HEK293 (cell line): ENCODE measurements around the gene EIPR1.

Source experiments
- CTCF ChIA-PET: fragments of 350-600 bp; formaldehyde crosslinking; extraction: SDS; loops from one replicate; lab custom pipeline; 2021; ENCODE audit warnings: antibody characterized with exemption; lab: Yijun Ruan, JAX
- POLR2A ChIA-PET: fragments of 300-600 bp; formaldehyde crosslinking; extraction: SDS; loops from one replicate; lab custom pipeline; 2020; ENCODE audit warnings: antibody characterized with exemption, inconsistent platforms; lab: Yijun Ruan, JAX
- H3K27ac ChIP-seq: fragments of 200-500 bp; sonication (Bioruptor generic); 2 replicates; pipeline ENCODE4 v1.5.1; 2014; ENCODE audit warnings: low read depth, low read length, control low read depth, inconsistent platforms; ENCODE audit errors: extremely low read depth
- H3K36me3 ChIP-seq, 2 experiments: fragments of 200-500 bp in 1 of 2; sonication (Bioruptor generic) in 1 of 2; 1 replicate in 1 of 2; 2 replicates in 1 of 2; pipeline ENCODE4 v1.5.1; 2014 to 2017; ENCODE audit warnings: inconsistent platforms in 2 of 2, low read length in 2 of 2; ENCODE audit not compliant: control insufficient read depth in 2 of 2, insufficient read depth in 1 of 2
- H3K4me1 ChIP-seq: fragments of 200-500 bp; sonication (Bioruptor generic); 2 replicates; pipeline ENCODE4 v1.5.1; 2014; ENCODE audit warnings: mild to moderate bottlenecking, low read length, inconsistent platforms; ENCODE audit not compliant: control insufficient read depth, insufficient read depth
- H3K4me3 ChIP-seq: 2 replicates; pipeline ENCODE4 v1.5.1; 2011; ENCODE audit warnings: low read depth, mild to moderate bottlenecking, control low read depth, low read length, moderate library complexity
- H3K9me3 ChIP-seq: fragments of 200-500 bp; sonication (Bioruptor generic); 2 replicates; pipeline ENCODE4 v1.5.1; 2014; ENCODE audit warnings: low read depth, low read length, inconsistent platforms; ENCODE audit not compliant: control insufficient read depth, insufficient read depth
- HOXC10 ChIP-seq: sonication (generic); formaldehyde crosslinking; IDR thresholded peaks from 2 replicates; pipeline ENCODE4 v1.8.1; 2023; ENCODE audit warnings: mild to moderate bottlenecking, missing genetic modification reagents
- KLF1 ChIP-seq: fragments of 450-650 bp; formaldehyde crosslinking; IDR thresholded peaks from 2 replicates; pipeline ENCODE4 v1.5.1; 2016; ENCODE audit warnings: missing biosample characterization, missing genetic modification characterization
- SALL2 ChIP-seq: fragments of 450-650 bp; formaldehyde crosslinking; IDR thresholded peaks from 2 replicates; pipeline ENCODE4 v1.5.0; 2017; ENCODE audit warnings: missing biosample characterization, mild to moderate bottlenecking, missing genetic modification characterization, borderline replicate concordance
- SETDB1 ChIP-seq: IDR thresholded peaks from one replicate; pipeline ENCODE4 v1.6.1; 2017; ENCODE audit warnings: mild to moderate bottlenecking, low read length, moderate library complexity, mixed read lengths; ENCODE audit not compliant: insufficient read length
- YY1 ChIP-seq: fragments of 450-650 bp; formaldehyde crosslinking; IDR thresholded peaks from 2 replicates; pipeline ENCODE4 v1.5.1; 2018; ENCODE audit warnings: missing biosample characterization, missing genetic modification characterization
- ZNF112 ChIP-seq: fragments of 450-650 bp; formaldehyde crosslinking; IDR thresholded peaks from 2 replicates; pipeline ENCODE4 v1.5.0; 2017; ENCODE audit warnings: missing biosample characterization, missing genetic modification characterization
- ZNF169 ChIP-seq: fragments of 450-650 bp; formaldehyde crosslinking; IDR thresholded peaks from 2 replicates; pipeline ENCODE4 v1.5.1; 2016; ENCODE audit warnings: missing biosample characterization, missing genetic modification characterization
- ZNF19 ChIP-seq: fragments of 450-650 bp; formaldehyde crosslinking; IDR thresholded peaks from 2 replicates; pipeline ENCODE4; 2016; ENCODE audit warnings: missing biosample characterization, missing genetic modification characterization, low read depth
- ZNF202 ChIP-seq: fragments of 450-650 bp; formaldehyde crosslinking; IDR thresholded peaks from 2 replicates; pipeline ENCODE4 v1.5.1; 2016; ENCODE audit warnings: missing biosample characterization, missing genetic modification characterization, borderline replicate concordance
- ZNF354C ChIP-seq: fragments of 450-650 bp; formaldehyde crosslinking; IDR thresholded peaks from 2 replicates; pipeline ENCODE4 v1.5.1; 2016; ENCODE audit warnings: missing biosample characterization, missing genetic modification characterization, low read depth, borderline replicate concordance
- ZNF423 ChIP-seq: fragments of 450-650 bp; formaldehyde crosslinking; IDR thresholded peaks from 2 replicates; pipeline ENCODE4 v1.5.1; 2016; ENCODE audit warnings: missing biosample characterization, missing genetic modification characterization
- ZNF548 ChIP-seq: fragments of 450-650 bp; formaldehyde crosslinking; IDR thresholded peaks from 2 replicates; pipeline ENCODE4 v1.5.1; 2016; ENCODE audit warnings: missing biosample characterization, missing genetic modification characterization
- ZNF791 ChIP-seq: fragments of 450-650 bp; formaldehyde crosslinking; IDR thresholded peaks from 2 replicates; pipeline ENCODE4 v1.5.1; 2016; ENCODE audit warnings: missing biosample characterization, missing genetic modification characterization
- TF ChIP-seq, protein P1 (sequence below): fragments of 450-650 bp; IDR thresholded peaks from 2 replicates; pipeline ENCODE4 v1.5.1; 2018; ENCODE audit warnings: missing biosample characterization, mild to moderate bottlenecking, missing genetic modification characterization
- TF ChIP-seq, protein P2 (sequence below): sonication (generic); formaldehyde crosslinking; IDR thresholded peaks from 2 replicates; pipeline ENCODE4 v1.8.1; 2022; ENCODE audit warnings: mild to moderate bottlenecking, moderate library complexity, missing genetic modification reagents
- TF ChIP-seq, protein P3 (sequence below): fragments of 450-650 bp; formaldehyde crosslinking; conservative IDR thresholded peaks from 2 replicates; pipeline ENCODE4 v1.5.1; 2016; ENCODE audit warnings: low read depth, missing biosample characterization, missing genetic modification characterization
- TF ChIP-seq, protein P4 (sequence below): fragments of 450-650 bp; formaldehyde crosslinking; IDR thresholded peaks from 2 replicates; pipeline ENCODE4 v1.5.1; 2016; ENCODE audit warnings: missing biosample characterization, missing genetic modification characterization

EIPR1 gene

DNA sequence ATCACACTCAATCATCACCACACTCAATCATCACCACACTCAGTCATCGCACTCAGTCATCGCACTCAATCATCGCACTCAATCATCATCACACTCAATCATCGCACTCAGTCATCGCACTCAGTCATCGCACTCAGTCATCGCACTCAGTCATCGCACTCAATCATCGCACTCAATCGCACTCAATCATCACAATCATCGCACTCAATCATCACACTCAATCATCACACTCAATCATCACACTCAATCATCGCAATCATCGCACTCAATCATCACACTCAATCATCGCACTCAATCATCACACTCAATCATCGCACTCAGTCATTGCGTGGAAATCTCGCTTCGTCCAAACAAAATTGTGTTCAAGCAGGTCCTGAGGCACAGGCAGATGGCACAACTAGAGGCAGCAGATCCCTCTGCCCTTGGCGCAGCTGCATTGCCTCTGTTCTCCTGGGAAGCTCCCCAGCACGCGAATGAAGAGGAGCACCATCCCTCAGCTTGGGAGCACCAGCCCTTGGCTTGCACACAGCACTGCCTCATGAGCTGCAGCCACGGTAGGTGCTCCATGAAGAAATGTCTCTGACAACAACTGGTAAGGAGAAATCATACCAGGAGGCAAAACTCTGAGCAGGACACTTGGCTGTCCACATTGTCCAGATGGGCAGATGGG is 108.1 kb downstream of the EIPR1 start (continued):
- TF ChIP-seq, protein P1, sequence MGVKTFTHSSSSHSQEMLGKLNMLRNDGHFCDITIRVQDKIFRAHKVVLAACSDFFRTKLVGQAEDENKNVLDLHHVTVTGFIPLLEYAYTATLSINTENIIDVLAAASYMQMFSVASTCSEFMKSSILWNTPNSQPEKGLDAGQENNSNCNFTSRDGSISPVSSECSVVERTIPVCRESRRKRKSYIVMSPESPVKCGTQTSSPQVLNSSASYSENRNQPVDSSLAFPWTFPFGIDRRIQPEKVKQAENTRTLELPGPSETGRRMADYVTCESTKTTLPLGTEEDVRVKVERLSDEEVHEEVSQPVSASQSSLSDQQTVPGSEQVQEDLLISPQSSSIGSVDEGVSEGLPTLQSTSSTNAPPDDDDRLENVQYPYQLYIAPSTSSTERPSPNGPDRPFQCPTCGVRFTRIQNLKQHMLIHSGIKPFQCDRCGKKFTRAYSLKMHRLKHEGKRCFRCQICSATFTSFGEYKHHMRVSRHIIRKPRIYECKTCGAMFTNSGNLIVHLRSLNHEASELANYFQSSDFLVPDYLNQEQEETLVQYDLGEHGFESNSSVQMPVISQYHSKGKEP (tag by site-specific recombination): no peak
- peak; percentile 35 for TF ChIP-seq SETDB1
- TF ChIP-seq, protein P2, sequence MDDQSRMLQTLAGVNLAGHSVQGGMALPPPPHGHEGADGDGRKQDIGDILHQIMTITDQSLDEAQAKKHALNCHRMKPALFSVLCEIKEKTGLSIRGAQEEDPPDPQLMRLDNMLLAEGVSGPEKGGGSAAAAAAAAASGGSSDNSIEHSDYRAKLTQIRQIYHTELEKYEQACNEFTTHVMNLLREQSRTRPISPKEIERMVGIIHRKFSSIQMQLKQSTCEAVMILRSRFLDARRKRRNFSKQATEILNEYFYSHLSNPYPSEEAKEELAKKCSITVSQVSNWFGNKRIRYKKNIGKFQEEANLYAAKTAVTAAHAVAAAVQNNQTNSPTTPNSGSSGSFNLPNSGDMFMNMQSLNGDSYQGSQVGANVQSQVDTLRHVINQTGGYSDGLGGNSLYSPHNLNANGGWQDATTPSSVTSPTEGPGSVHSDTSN (CRISPR knock-in tag): no peak
- TF ChIP-seq ZNF354C (tag by site-specific recombination): no peak
- TF ChIP-seq, all 188 proteins: peak for 3

DNA sequence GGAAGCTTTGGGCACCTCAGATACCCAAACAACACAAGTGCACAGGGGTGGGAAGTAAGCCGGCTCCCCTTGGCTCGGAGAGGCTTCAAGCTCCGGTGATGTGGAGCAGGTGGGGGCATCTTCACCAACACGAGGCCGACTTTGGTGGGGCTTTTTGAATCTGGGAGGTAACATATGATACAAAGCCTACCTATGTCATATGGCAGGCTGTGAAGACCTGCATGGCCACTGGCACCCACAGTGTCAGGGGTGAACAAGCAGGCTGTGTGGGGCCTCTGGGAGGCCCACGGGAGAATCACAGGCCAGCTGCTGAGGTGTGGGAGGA is 109.0 kb downstream of the EIPR1 start:
- TF ChIP-seq, protein P3, sequence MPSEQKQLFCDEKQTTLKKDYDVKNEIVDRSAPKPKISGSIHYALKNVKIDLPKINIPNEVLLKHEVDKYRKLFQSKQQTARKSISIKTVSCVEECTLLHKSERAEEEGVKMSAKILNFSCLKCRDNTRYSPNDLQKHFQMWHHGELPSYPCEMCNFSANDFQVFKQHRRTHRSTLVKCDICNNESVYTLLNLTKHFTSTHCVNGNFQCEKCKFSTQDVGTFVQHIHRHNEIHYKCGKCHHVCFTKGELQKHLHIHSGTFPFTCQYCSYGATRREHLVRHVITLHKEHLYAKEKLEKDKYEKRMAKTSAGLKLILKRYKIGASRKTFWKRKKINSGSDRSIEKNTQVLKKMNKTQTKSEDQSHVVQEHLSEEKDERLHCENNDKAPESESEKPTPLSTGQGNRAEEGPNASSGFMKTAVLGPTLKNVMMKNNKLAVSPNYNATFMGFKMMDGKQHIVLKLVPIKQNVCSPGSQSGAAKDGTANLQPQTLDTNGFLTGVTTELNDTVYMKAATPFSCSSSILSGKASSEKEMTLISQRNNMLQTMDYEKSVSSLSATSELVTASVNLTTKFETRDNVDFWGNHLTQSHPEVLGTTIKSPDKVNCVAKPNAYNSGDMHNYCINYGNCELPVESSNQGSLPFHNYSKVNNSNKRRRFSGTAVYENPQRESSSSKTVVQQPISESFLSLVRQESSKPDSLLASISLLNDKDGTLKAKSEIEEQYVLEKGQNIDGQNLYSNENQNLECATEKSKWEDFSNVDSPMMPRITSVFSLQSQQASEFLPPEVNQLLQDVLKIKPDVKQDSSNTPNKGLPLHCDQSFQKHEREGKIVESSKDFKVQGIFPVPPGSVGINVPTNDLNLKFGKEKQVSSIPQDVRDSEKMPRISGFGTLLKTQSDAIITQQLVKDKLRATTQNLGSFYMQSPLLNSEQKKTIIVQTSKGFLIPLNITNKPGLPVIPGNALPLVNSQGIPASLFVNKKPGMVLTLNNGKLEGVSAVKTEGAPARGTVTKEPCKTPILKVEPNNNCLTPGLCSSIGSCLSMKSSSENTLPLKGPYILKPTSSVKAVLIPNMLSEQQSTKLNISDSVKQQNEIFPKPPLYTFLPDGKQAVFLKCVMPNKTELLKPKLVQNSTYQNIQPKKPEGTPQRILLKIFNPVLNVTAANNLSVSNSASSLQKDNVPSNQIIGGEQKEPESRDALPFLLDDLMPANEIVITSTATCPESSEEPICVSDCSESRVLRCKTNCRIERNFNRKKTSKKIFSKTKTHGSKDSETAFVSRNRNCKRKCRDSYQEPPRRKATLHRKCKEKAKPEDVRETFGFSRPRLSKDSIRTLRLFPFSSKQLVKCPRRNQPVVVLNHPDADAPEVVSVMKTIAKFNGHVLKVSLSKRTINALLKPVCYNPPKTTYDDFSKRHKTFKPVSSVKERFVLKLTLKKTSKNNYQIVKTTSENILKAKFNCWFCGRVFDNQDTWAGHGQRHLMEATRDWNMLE (tag by site-specific recombination): no peak
- TF ChIP-seq ZNF202 (tag by site-specific recombination) (no peak), ZNF169 (no peak), ZNF548 (tag by site-specific recombination) (no peak), ZNF19 (tag by site-specific recombination) (no peak), KLF1 (tag by site-specific recombination) (no peak), HOXC10 (CRISPR knock-in tag) (no peak), ZNF354C (tag by site-specific recombination) (no peak), ZNF791 (tag by site-specific recombination) (no peak), YY1 (no peak), ZNF112 (tag by site-specific recombination) (no peak), ZNF423 (tag by site-specific recombination) (no peak), SALL2 (no peak)
- TF ChIP-seq, protein P4, sequence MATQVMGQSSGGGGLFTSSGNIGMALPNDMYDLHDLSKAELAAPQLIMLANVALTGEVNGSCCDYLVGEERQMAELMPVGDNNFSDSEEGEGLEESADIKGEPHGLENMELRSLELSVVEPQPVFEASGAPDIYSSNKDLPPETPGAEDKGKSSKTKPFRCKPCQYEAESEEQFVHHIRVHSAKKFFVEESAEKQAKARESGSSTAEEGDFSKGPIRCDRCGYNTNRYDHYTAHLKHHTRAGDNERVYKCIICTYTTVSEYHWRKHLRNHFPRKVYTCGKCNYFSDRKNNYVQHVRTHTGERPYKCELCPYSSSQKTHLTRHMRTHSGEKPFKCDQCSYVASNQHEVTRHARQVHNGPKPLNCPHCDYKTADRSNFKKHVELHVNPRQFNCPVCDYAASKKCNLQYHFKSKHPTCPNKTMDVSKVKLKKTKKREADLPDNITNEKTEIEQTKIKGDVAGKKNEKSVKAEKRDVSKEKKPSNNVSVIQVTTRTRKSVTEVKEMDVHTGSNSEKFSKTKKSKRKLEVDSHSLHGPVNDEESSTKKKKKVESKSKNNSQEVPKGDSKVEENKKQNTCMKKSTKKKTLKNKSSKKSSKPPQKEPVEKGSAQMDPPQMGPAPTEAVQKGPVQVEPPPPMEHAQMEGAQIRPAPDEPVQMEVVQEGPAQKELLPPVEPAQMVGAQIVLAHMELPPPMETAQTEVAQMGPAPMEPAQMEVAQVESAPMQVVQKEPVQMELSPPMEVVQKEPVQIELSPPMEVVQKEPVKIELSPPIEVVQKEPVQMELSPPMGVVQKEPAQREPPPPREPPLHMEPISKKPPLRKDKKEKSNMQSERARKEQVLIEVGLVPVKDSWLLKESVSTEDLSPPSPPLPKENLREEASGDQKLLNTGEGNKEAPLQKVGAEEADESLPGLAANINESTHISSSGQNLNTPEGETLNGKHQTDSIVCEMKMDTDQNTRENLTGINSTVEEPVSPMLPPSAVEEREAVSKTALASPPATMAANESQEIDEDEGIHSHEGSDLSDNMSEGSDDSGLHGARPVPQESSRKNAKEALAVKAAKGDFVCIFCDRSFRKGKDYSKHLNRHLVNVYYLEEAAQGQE: no peak
- TF ChIP-seq, all 188 proteins: peak for 0
- no peaks in the 10 kb centered on the region for H3K4me1 ChIP-seq
- H3K4me3 ChIP-seq: no peak overlapping the region
- no peaks in the 10 kb centered on the region for H3K9me3 ChIP-seq
- H3K36me3 ChIP-seq: no peaks in the 10 kb centered on the region
- peak overlapping the region; percentile 10; the same call in 1 of the 2 replicates for H3K27ac ChIP-seq
- POLR2A ChIA-PET: no interaction called here
- CTCF ChIA-PET: no interaction called here
